ENCODE measurements around the gene SUN1.

SUN1 gene

GRCh38 chr7:876077-876971 lies 44.0 kb downstream of the SUN1 start, which contains the start of gene GET4:
GET4 (plus strand) TSS chr7:876554; CDS start chr7:876646, 92 bp downstream.
- no peaks in the 10 kb centered on the region for H3K27me3 ChIP-seq (ENCODE audit: control insufficient read depth in 2 of 2, insufficient read depth in 2 of 2, low read length in 2 of 2)
- peak within 1 kb of the TSS; percentile 74 to 85 for H3K9ac ChIP-seq (ENCODE audit: low read depth in 1 of 2, low read length in 2 of 2)
- H3K9me3 ChIP-seq (ENCODE audit: control insufficient read depth in 2 of 2, low read length in 2 of 2) = no peaks in the 10 kb centered on the region
- peak within 1 kb of the TSS; percentile 89 for H3K27ac ChIP-seq (ENCODE audit: low read depth in 2 of 2, low read length in 2 of 2)
- peak within 1 kb of the TSS; percentile 85 to 95 for H3K4me3 ChIP-seq (ENCODE audit: low read length in 2 of 2)
- H3K4me1 ChIP-seq (ENCODE audit: control insufficient read depth in 2 of 2, insufficient read depth in 2 of 2, low read length in 2 of 2) = peaks cover 12 to 13% of the 10 kb centered on the region in 2 donors
- H3K36me3 ChIP-seq (ENCODE audit: control insufficient read depth in 2 of 2, insufficient read depth in 2 of 2, low read length in 2 of 2) = peaks cover 14 to 20% of the 10 kb centered on the region in 2 donors

GRCh38 chr7:876972-877311 lies 44.7 kb downstream of the SUN1 start:
- peak overlapping the region; percentile 70 to 85 for H3K9ac ChIP-seq (ENCODE audit: low read depth in 1 of 2, low read length in 2 of 2)
- peaks cover 10 to 20% of the 10 kb centered on the region in 2 donors for H3K36me3 ChIP-seq (ENCODE audit: control insufficient read depth in 2 of 2, insufficient read depth in 2 of 2, low read length in 2 of 2)
- H3K27ac ChIP-seq (ENCODE audit: low read depth in 2 of 2, low read length in 2 of 2) = peak overlapping the region; percentile 89
- H3K27me3 ChIP-seq (ENCODE audit: control insufficient read depth in 2 of 2, insufficient read depth in 2 of 2, low read length in 2 of 2) = no peaks in the 10 kb centered on the region
- H3K4me3 ChIP-seq (ENCODE audit: low read length in 2 of 2) = peak overlapping the region; percentile 85 to 95
- H3K4me1 ChIP-seq (ENCODE audit: control insufficient read depth in 2 of 2, insufficient read depth in 2 of 2, low read length in 2 of 2) = peaks cover 12 to 13% of the 10 kb centered on the region in 2 donors
- no peaks in the 10 kb centered on the region for H3K9me3 ChIP-seq (ENCODE audit: control insufficient read depth in 2 of 2, low read length in 2 of 2)

- peak overlapping the region; percentile 85 to 95 for H3K4me3 ChIP-seq (ENCODE audit: low read length in 2 of 2)
- H3K36me3 ChIP-seq (ENCODE audit: control insufficient read depth in 2 of 2, insufficient read depth in 2 of 2, low read length in 2 of 2) = peaks cover 3 to 14% of the 10 kb centered on the region in 2 donors
- H3K4me1 ChIP-seq (ENCODE audit: control insufficient read depth in 2 of 2, insufficient read depth in 2 of 2, low read length in 2 of 2) = peaks cover 12 to 13% of the 10 kb centered on the region in 2 donors
- H3K9ac ChIP-seq (ENCODE audit: low read depth in 1 of 2, low read length in 2 of 2) = peak overlapping the region; percentile 70 to 85
- H3K27me3 ChIP-seq (ENCODE audit: control insufficient read depth in 2 of 2, insufficient read depth in 2 of 2, low read length in 2 of 2) = no peaks in the 10 kb centered on the region
- H3K9me3 ChIP-seq (ENCODE audit: control insufficient read depth in 2 of 2, low read length in 2 of 2) = no peaks in the 10 kb centered on the region
- H3K27ac ChIP-seq (ENCODE audit: low read depth in 2 of 2, low read length in 2 of 2) = peak overlapping the region; percentile 89
Observed at GRCh38 chr7:877312-878232, 45.3 kb downstream of the SUN1 start.

GRCh38 chr7:879093-879492 lies 46.8 kb downstream of the SUN1 start:
- Histone ChIP-seq H3K4me1 (ENCODE audit: control insufficient read depth in 2 of 2, insufficient read depth in 2 of 2, low read length in 2 of 2) (peaks cover 6% of the 10 kb centered on the region in 2 donors), H3K27me3 (ENCODE audit: control insufficient read depth in 2 of 2, insufficient read depth in 2 of 2, low read length in 2 of 2) (no peaks in the 10 kb centered on the region), H3K9me3 (ENCODE audit: control insufficient read depth in 2 of 2, low read length in 2 of 2) (no peaks in the 10 kb centered on the region), H3K27ac (ENCODE audit: low read depth in 2 of 2, low read length in 2 of 2) (no peak overlapping the region), H3K36me3 (ENCODE audit: control insufficient read depth in 2 of 2, insufficient read depth in 2 of 2, low read length in 2 of 2) (peaks cover 0 to 9% of the 10 kb centered on the region in 2 donors), H3K9ac (ENCODE audit: low read depth in 1 of 2, low read length in 2 of 2) (no peak overlapping the region), H3K4me3 (ENCODE audit: low read length in 2 of 2) (no peak overlapping the region)

- Histone ChIP-seq H3K27ac (ENCODE audit: low read depth in 2 of 2, low read length in 2 of 2) (no peak overlapping the region), H3K4me1 (ENCODE audit: control insufficient read depth in 2 of 2, insufficient read depth in 2 of 2, low read length in 2 of 2) (peaks cover 6% of the 10 kb centered on the region in 2 donors), H3K4me3 (ENCODE audit: low read length in 2 of 2) (no peak overlapping the region)
Observed at GRCh38 chr7:879706-880105, 47.4 kb downstream of the SUN1 start.

GRCh38 chr7:880450-880849 lies 48.2 kb downstream of the SUN1 start:
- Histone ChIP-seq H3K36me3 (ENCODE audit: control insufficient read depth in 2 of 2, insufficient read depth in 2 of 2, low read length in 2 of 2) (peaks cover 0 to 9% of the 10 kb centered on the region in 2 donors), H3K27me3 (ENCODE audit: control insufficient read depth in 2 of 2, insufficient read depth in 2 of 2, low read length in 2 of 2) (no peaks in the 10 kb centered on the region), H3K9ac (ENCODE audit: low read depth in 1 of 2, low read length in 2 of 2) (no peak overlapping the region), H3K4me1 (ENCODE audit: control insufficient read depth in 2 of 2, insufficient read depth in 2 of 2, low read length in 2 of 2) (peaks cover 6% of the 10 kb centered on the region in 2 donors), H3K4me3 (ENCODE audit: low read length in 2 of 2) (no peak overlapping the region), H3K9me3 (ENCODE audit: control insufficient read depth in 2 of 2, low read length in 2 of 2) (no peaks in the 10 kb centered on the region), H3K27ac (ENCODE audit: low read depth in 2 of 2, low read length in 2 of 2) (no peak overlapping the region)

More at GRCh38 chr7:879706-880105, 47.4 kb downstream of the SUN1 start:
- Histone ChIP-seq H3K9ac (ENCODE audit: low read depth in 1 of 2, low read length in 2 of 2) (no peak overlapping the region), H3K36me3 (ENCODE audit: control insufficient read depth in 2 of 2, insufficient read depth in 2 of 2, low read length in 2 of 2) (peaks cover 0 to 9% of the 10 kb centered on the region in 2 donors), H3K9me3 (ENCODE audit: control insufficient read depth in 2 of 2, low read length in 2 of 2) (no peaks in the 10 kb centered on the region), H3K27me3 (ENCODE audit: control insufficient read depth in 2 of 2, insufficient read depth in 2 of 2, low read length in 2 of 2) (no peaks in the 10 kb centered on the region)

GRCh38 chr7:881441-882234 lies 49.4 kb downstream of the SUN1 start:
- Histone ChIP-seq H3K4me1 (ENCODE audit: control insufficient read depth in 2 of 2, insufficient read depth in 2 of 2, low read length in 2 of 2) (peaks cover 6% of the 10 kb centered on the region in 2 donors), H3K27ac (ENCODE audit: low read depth in 2 of 2, low read length in 2 of 2) (no peak overlapping the region), H3K27me3 (ENCODE audit: control insufficient read depth in 2 of 2, insufficient read depth in 2 of 2, low read length in 2 of 2) (no peaks in the 10 kb centered on the region), H3K36me3 (ENCODE audit: control insufficient read depth in 2 of 2, insufficient read depth in 2 of 2, low read length in 2 of 2) (peaks cover 1 to 14% of the 10 kb centered on the region in 2 donors), H3K4me3 (ENCODE audit: low read length in 2 of 2) (no peak overlapping the region), H3K9me3 (ENCODE audit: control insufficient read depth in 2 of 2, low read length in 2 of 2) (no peaks in the 10 kb centered on the region), H3K9ac (ENCODE audit: low read depth in 1 of 2, low read length in 2 of 2) (no peak overlapping the region)

- H3K27ac ChIP-seq (ENCODE audit: low read depth in 2 of 2, low read length in 2 of 2) = no peak overlapping the region
- H3K36me3 ChIP-seq (ENCODE audit: control insufficient read depth in 2 of 2, insufficient read depth in 2 of 2, low read length in 2 of 2) = peaks cover 10 to 22% of the 10 kb centered on the region in 2 donors
- no peaks in the 10 kb centered on the region for H3K9me3 ChIP-seq (ENCODE audit: control insufficient read depth in 2 of 2, low read length in 2 of 2)
- no peak overlapping the region for H3K4me3 ChIP-seq (ENCODE audit: low read length in 2 of 2)
- no peaks in the 10 kb centered on the region for H3K27me3 ChIP-seq (ENCODE audit: control insufficient read depth in 2 of 2, insufficient read depth in 2 of 2, low read length in 2 of 2)
- H3K9ac ChIP-seq (ENCODE audit: low read depth in 1 of 2, low read length in 2 of 2) = no peak overlapping the region
- H3K4me1 ChIP-seq (ENCODE audit: control insufficient read depth in 2 of 2, insufficient read depth in 2 of 2, low read length in 2 of 2) = peaks cover 6% of the 10 kb centered on the region in 2 donors
Observed at GRCh38 chr7:882336-883035, 50.2 kb downstream of the SUN1 start.

Measured in mucosa of rectum (tissue), 2 donors.